ENCODE data around the gene ZNF215.

- TF ChIP-seq MAFK (IDR thresholded peaks at IDR 0.05; ENCODE audit: partially characterized antibody) (no peak), CHD2 (IDR thresholded peaks at IDR 0.05; ENCODE audit: low read length, partially characterized antibody) (no peak), CTCF (IDR thresholded peaks at IDR 0.05) (no peak), NR3C1 (IDR thresholded peaks at IDR 0.05) (no peak), EP300 (IDR thresholded peaks at IDR 0.05) (no peak), KDM1A (IDR thresholded peaks at IDR 0.05; ENCODE audit: low read depth) (no peak), ZNF302 (CRISPR knock-in tag; IDR thresholded peaks at IDR 0.05) (no peak), BHLHE40 (IDR thresholded peaks at IDR 0.05; ENCODE audit: low read depth, low read length) (no peak), EHMT2 (IDR thresholded peaks at IDR 0.05; ENCODE audit: low read depth) (no peak), POLR2A (IDR thresholded peaks at IDR 0.05; ENCODE audit: low read length) (no peak), HDAC2 (IDR thresholded peaks at IDR 0.05) (no peak), PBX3 (IDR thresholded peaks at IDR 0.05) (no peak)
These were observed 6.5 kb upstream of the ZNF215 start for GRCh38 chr11:6919698-6920097.

Measured in A549 (cell line).